ENCODE measurements around the gene SEC24D. TPM values are rescaled to one million over a fixed set of nuclear protein-coding genes. Genes with fewer than 3 reads are reported as not detected.

The SEC24D gene
- polyA plus RNA-seq, 4 donors = 28.1 to 57.9 (median 46.5) TPM

- FAIRE-seq = no peak
- WGBS, 3 donors = 67 to 73% (median 72%) methylated on average over 3 of the region's 3 CpGs
These were observed 3.4 kb upstream of the SEC24D start for GRCh38 chr4:118839221-118839927.

GRCh38 chr4:118837121-118837507 lies 1.2 kb upstream of the SEC24D start:
- H3K27me3 ChIP-seq (ENCODE audit: control insufficient read depth in 3 of 3, insufficient read depth in 3 of 3, low read length in 3 of 3) = no peaks in the 10 kb centered on the region
- no peaks in the 10 kb centered on the region for H3K9me3 ChIP-seq (ENCODE audit: control insufficient read depth in 2 of 2, insufficient read depth in 1 of 2, low read depth in 1 of 2, low read length in 1 of 2)
- H3K4me3 ChIP-seq (ENCODE audit: low read depth in 1 of 3, low read length in 3 of 3) = no peak overlapping the region
- H3K27ac ChIP-seq (ENCODE audit: low read depth in 1 of 3, low read length in 2 of 3) = no peak overlapping the region
- no peak for DNase-seq
- FAIRE-seq = no peak
- H3K4me1 ChIP-seq (ENCODE audit: control insufficient read depth in 3 of 3, insufficient read depth in 2 of 3, low read depth in 1 of 3, low read length in 2 of 3) = peaks cover 3 to 8% (median 4%) of the 10 kb centered on the region in 3 donors
- WGBS, 3 donors = 61 to 81% (median 80%) methylated on average over 4 of the region's 4 CpGs
- peaks cover 0 to 6% (median under 1%) of the 10 kb centered on the region in 3 donors for H3K36me3 ChIP-seq (ENCODE audit: control insufficient read depth in 3 of 3, insufficient read depth in 2 of 3, low read depth in 1 of 3, low read length in 3 of 3)

More at GRCh38 chr4:118839221-118839927, 3.4 kb upstream of the SEC24D start:
- Histone ChIP-seq H3K9me3 (ENCODE audit: control insufficient read depth in 2 of 2, insufficient read depth in 1 of 2, low read depth in 1 of 2, low read length in 1 of 2) (no peaks in the 10 kb centered on the region), H3K4me3 (ENCODE audit: low read depth in 1 of 3, low read length in 3 of 3) (no peak overlapping the region), H3K36me3 (ENCODE audit: control insufficient read depth in 3 of 3, insufficient read depth in 2 of 3, low read depth in 1 of 3, low read length in 3 of 3) (no peaks in the 10 kb centered on the region), H3K27ac (ENCODE audit: low read depth in 1 of 3, low read length in 2 of 3) (no peak overlapping the region), H3K27me3 (ENCODE audit: control insufficient read depth in 3 of 3, insufficient read depth in 3 of 3, low read length in 3 of 3) (no peaks in the 10 kb centered on the region), H3K4me1 (ENCODE audit: control insufficient read depth in 3 of 3, insufficient read depth in 2 of 3, low read depth in 1 of 3, low read length in 2 of 3) (peaks cover 0 to 6% (median 4%) of the 10 kb centered on the region in 3 donors)
- DNase-seq = no peak

- FAIRE-seq (no peak), DNase-seq (peak; percentile 65 to 71)
- WGBS, 3 donors = 2 to 4% (median 3%) methylated on average over 28 to 29 of the region's 29 CpGs
These were observed 585 bp upstream of the SEC24D start for GRCh38 chr4:118836301-118837120.

GRCh38 chr4:118834960-118835569 lies 861 bp downstream of the SEC24D start:
- DNase-seq (peak; percentile 77 to 83), FAIRE-seq (no peak)
- Histone ChIP-seq H3K4me1 (ENCODE audit: control insufficient read depth in 3 of 3, insufficient read depth in 2 of 3, low read depth in 1 of 3, low read length in 2 of 3) (peaks cover 3 to 8% (median 4%) of the 10 kb centered on the region in 3 donors), H3K27ac (ENCODE audit: low read depth in 1 of 3, low read length in 2 of 3) (peak overlapping the region; percentile 83 to 92 (median 92)), H3K4me3 (ENCODE audit: low read depth in 1 of 3, low read length in 3 of 3) (peak overlapping the region; percentile 80 to 99 (median 98)), H3K27me3 (ENCODE audit: control insufficient read depth in 3 of 3, insufficient read depth in 3 of 3, low read length in 3 of 3) (no peaks in the 10 kb centered on the region), H3K9me3 (ENCODE audit: control insufficient read depth in 2 of 2, insufficient read depth in 1 of 2, low read depth in 1 of 2, low read length in 1 of 2) (no peaks in the 10 kb centered on the region), H3K36me3 (ENCODE audit: control insufficient read depth in 3 of 3, insufficient read depth in 2 of 3, low read depth in 1 of 3, low read length in 3 of 3) (peaks cover 5 to 15% (median 7%) of the 10 kb centered on the region in 3 donors)
- 0 to 2% (median 1%) methylated on average over 13 of the region's 13 CpGs for WGBS, 3 donors

More at GRCh38 chr4:118836301-118837120, 585 bp upstream of the SEC24D start:
- Histone ChIP-seq H3K27ac (ENCODE audit: low read depth in 1 of 3, low read length in 2 of 3) (peak overlapping the region in 2 of 3 donors; percentile 88 to 92), H3K36me3 (ENCODE audit: control insufficient read depth in 3 of 3, insufficient read depth in 2 of 3, low read depth in 1 of 3, low read length in 3 of 3) (peaks cover 0 to 7% (median 6%) of the 10 kb centered on the region in 3 donors), H3K9me3 (ENCODE audit: control insufficient read depth in 2 of 2, insufficient read depth in 1 of 2, low read depth in 1 of 2, low read length in 1 of 2) (no peaks in the 10 kb centered on the region), H3K27me3 (ENCODE audit: control insufficient read depth in 3 of 3, insufficient read depth in 3 of 3, low read length in 3 of 3) (no peaks in the 10 kb centered on the region), H3K4me1 (ENCODE audit: control insufficient read depth in 3 of 3, insufficient read depth in 2 of 3, low read depth in 1 of 3, low read length in 2 of 3) (peaks cover 3 to 8% (median 4%) of the 10 kb centered on the region in 3 donors), H3K4me3 (ENCODE audit: low read depth in 1 of 3, low read length in 3 of 3) (peak overlapping the region; percentile 80 to 99 (median 98))

- Histone ChIP-seq H3K27ac (ENCODE audit: low read depth in 1 of 3, low read length in 2 of 3) (peak overlapping the region in 1 of 3 donors; percentile 92), H3K4me3 (ENCODE audit: low read depth in 1 of 3, low read length in 3 of 3) (peak overlapping the region in 1 of 3 donors; percentile 9), H3K36me3 (ENCODE audit: control insufficient read depth in 3 of 3, insufficient read depth in 2 of 3, low read depth in 1 of 3, low read length in 3 of 3) (peaks cover 5 to 19% (median 7%) of the 10 kb centered on the region in 3 donors), H3K9me3 (ENCODE audit: control insufficient read depth in 2 of 2, insufficient read depth in 1 of 2, low read depth in 1 of 2, low read length in 1 of 2) (no peaks in the 10 kb centered on the region), H3K27me3 (ENCODE audit: control insufficient read depth in 3 of 3, insufficient read depth in 3 of 3, low read length in 3 of 3) (no peaks in the 10 kb centered on the region), H3K4me1 (ENCODE audit: control insufficient read depth in 3 of 3, insufficient read depth in 2 of 3, low read depth in 1 of 3, low read length in 2 of 3) (peaks cover 3 to 8% (median 4%) of the 10 kb centered on the region in 3 donors)
- DNase-seq = peak in 1 of 2 donors; percentile 41
- no peak for FAIRE-seq
- 26 to 47% (median 38%) methylated on average over 4 of the region's 4 CpGs for WGBS, 3 donors
These were observed 1.9 kb downstream of the SEC24D start for GRCh38 chr4:118834070-118834469.

- WGBS, 3 donors = 88 to 94% (median 93%) methylated on average over 5 of the region's 5 CpGs
- peaks cover 3 to 8% (median 6%) of the 10 kb centered on the region in 3 donors for H3K4me1 ChIP-seq (ENCODE audit: control insufficient read depth in 3 of 3, insufficient read depth in 2 of 3, low read depth in 1 of 3, low read length in 2 of 3)
- no peak for FAIRE-seq
These were observed 2.6 kb downstream of the SEC24D start for GRCh38 chr4:118833192-118833820.

GRCh38 chr4:118829107-118829506 lies 6.8 kb downstream of the SEC24D start:
- whole genome bisulfite sequencing, 3 donors = 93 to 94% (median 93%) methylated on average over 2 of the region's 2 CpGs
- no peaks in the 10 kb centered on the region for H3K9me3 ChIP-seq (ENCODE audit: control insufficient read depth in 2 of 2, insufficient read depth in 1 of 2, low read depth in 1 of 2, low read length in 1 of 2)
- no peak for DNase-seq
- no peaks in the 10 kb centered on the region for H3K27me3 ChIP-seq (ENCODE audit: control insufficient read depth in 3 of 3, insufficient read depth in 3 of 3, low read length in 3 of 3)
- peaks cover 5 to 13% (median 6%) of the 10 kb centered on the region in 3 donors for H3K4me1 ChIP-seq (ENCODE audit: control insufficient read depth in 3 of 3, insufficient read depth in 2 of 3, low read depth in 1 of 3, low read length in 2 of 3)
- H3K27ac ChIP-seq (ENCODE audit: low read depth in 1 of 3, low read length in 2 of 3) = no peak overlapping the region
- H3K36me3 ChIP-seq (ENCODE audit: control insufficient read depth in 3 of 3, insufficient read depth in 2 of 3, low read depth in 1 of 3, low read length in 3 of 3) = peaks cover 10 to 28% (median 11%) of the 10 kb centered on the region in 3 donors
- FAIRE-seq = no peak
- H3K4me3 ChIP-seq (ENCODE audit: low read depth in 1 of 3, low read length in 3 of 3) = no peak overlapping the region

More at GRCh38 chr4:118833192-118833820, 2.6 kb downstream of the SEC24D start:
- H3K27me3 ChIP-seq (ENCODE audit: control insufficient read depth in 3 of 3, insufficient read depth in 3 of 3, low read length in 3 of 3) = no peaks in the 10 kb centered on the region
- no peak overlapping the region for H3K4me3 ChIP-seq (ENCODE audit: low read depth in 1 of 3, low read length in 3 of 3)
- DNase-seq = no peak
- H3K27ac ChIP-seq (ENCODE audit: low read depth in 1 of 3, low read length in 2 of 3) = peak overlapping the region in 1 of 3 donors; percentile 65
- no peaks in the 10 kb centered on the region for H3K9me3 ChIP-seq (ENCODE audit: control insufficient read depth in 2 of 2, insufficient read depth in 1 of 2, low read depth in 1 of 2, low read length in 1 of 2)
- peaks cover 5 to 23% (median 10%) of the 10 kb centered on the region in 3 donors for H3K36me3 ChIP-seq (ENCODE audit: control insufficient read depth in 3 of 3, insufficient read depth in 2 of 3, low read depth in 1 of 3, low read length in 3 of 3)
